ENCODE data around the gene VAT1L. TPM values are rescaled to one million over a fixed set of nuclear protein-coding genes. Genes with fewer than 3 reads are reported as not detected.

The VAT1L gene
- total RNA-seq, 1 donor from 2014 or later, result 6.4 TPM

DNA sequence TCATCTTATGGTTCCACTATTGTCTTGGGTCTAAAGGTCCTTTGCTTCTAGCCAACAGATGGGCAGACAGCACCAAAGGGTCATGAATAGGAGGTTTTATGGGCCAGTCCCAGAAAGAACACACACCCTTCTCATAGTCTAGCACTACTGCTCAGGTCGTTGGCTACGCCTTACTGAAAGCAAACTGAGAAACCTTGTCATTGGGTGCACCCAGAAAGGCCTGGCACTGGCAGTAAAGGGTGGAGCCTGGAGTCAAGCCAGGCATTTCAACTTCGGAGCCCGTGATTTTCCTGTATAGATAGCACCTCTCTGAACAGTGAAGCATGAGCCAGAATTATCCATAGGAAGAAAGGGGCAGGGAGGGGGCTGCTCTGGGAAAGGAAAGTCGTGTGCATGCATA is 74.9 kb downstream of the VAT1L start:
- H3K27me3 ChIP-seq, result no peaks in the 10 kb centered on the region
- intact Hi-C loops (cut with DNase I), result no loop called here
- H3K4me3 ChIP-seq, result no peak overlapping the region
- no peak overlapping the region for H3K27ac ChIP-seq
- H3K9me3 ChIP-seq, result no peaks in the 10 kb centered on the region
- DNase-seq (ENCODE audit: extremely low spot score in 2 of 2), result no peak
- H3K36me3 ChIP-seq, result no peaks in the 10 kb centered on the region
- TF ChIP-seq, protein P1, sequence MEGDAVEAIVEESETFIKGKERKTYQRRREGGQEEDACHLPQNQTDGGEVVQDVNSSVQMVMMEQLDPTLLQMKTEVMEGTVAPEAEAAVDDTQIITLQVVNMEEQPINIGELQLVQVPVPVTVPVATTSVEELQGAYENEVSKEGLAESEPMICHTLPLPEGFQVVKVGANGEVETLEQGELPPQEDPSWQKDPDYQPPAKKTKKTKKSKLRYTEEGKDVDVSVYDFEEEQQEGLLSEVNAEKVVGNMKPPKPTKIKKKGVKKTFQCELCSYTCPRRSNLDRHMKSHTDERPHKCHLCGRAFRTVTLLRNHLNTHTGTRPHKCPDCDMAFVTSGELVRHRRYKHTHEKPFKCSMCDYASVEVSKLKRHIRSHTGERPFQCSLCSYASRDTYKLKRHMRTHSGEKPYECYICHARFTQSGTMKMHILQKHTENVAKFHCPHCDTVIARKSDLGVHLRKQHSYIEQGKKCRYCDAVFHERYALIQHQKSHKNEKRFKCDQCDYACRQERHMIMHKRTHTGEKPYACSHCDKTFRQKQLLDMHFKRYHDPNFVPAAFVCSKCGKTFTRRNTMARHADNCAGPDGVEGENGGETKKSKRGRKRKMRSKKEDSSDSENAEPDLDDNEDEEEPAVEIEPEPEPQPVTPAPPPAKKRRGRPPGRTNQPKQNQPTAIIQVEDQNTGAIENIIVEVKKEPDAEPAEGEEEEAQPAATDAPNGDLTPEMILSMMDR (IDR thresholded peaks at IDR 0.05), result no peak
- TF ChIP-seq POLR2AphosphoS5 (IDR thresholded peaks at IDR 0.05; ENCODE audit: insufficient read depth in 1 of 2, low read depth in 1 of 2) (no peak), POLR2A (IDR thresholded peaks at IDR 0.05) (no peak)
- no peaks in the 10 kb centered on the region for H3K4me1 ChIP-seq

DNA sequence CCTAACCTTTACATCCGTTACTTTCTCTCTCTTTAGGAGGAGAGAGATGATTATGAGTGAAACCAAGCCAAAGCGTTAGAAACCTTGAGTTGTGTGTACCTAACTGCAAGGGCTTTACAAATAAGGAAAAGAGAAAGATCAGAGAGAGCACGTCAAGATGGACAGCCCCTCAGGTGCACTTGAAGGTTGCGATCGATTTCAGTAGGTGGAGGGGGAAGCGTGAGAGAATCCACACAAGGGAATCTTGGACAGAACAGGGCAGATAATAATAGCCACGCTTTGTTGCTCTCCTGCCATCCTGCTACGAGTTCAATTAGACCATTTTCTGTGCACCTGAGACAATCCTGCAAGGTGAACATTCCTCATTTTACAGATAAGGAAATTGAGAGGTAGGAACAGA is 78.4 kb downstream of the VAT1L start:
- DNase-seq (ENCODE audit: extremely low spot score in 2 of 2), result no peak
- H3K4me3 ChIP-seq, result no peak overlapping the region
- no peak overlapping the region for H3K27ac ChIP-seq
- H3K9me3 ChIP-seq, result no peaks in the 10 kb centered on the region
- intact Hi-C loops (cut with DNase I), result no loop called here
- H3K36me3 ChIP-seq, result no peaks in the 10 kb centered on the region
- peaks cover 8% of the 10 kb centered on the region for H3K4me1 ChIP-seq
- TF ChIP-seq POLR2AphosphoS5 (IDR thresholded peaks at IDR 0.05; ENCODE audit: insufficient read depth in 1 of 2, low read depth in 1 of 2) (no peak), POLR2A (IDR thresholded peaks at IDR 0.05) (no peak)
- TF ChIP-seq, protein P1 (IDR thresholded peaks at IDR 0.05), result no peak
- no peaks in the 10 kb centered on the region for H3K27me3 ChIP-seq

DNA sequence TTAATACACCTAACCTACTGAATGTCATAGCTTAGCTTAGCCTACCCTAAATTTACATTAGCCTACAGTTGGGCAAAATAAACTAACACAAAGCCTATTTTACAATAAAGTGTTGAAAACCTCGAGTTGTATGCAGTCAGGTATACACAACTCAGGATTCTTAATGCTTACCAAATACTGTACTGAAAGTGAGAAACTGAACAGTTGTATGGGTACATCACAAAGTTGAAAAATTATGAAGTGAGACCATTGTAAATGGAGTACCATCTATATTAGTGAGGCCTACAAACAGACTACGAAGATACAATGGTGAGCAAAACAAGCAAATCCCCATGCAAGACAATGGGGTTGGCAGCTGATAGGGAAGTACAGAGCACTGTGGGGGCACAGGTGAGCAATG is 79.7 kb downstream of the VAT1L start:
- Histone ChIP-seq H3K4me3 (no peak overlapping the region), H3K4me1 (peaks cover 8% of the 10 kb centered on the region), H3K27ac (no peak overlapping the region), H3K36me3 (no peaks in the 10 kb centered on the region), H3K9me3 (no peaks in the 10 kb centered on the region), H3K27me3 (no peaks in the 10 kb centered on the region)
- DNase-seq (ENCODE audit: extremely low spot score in 2 of 2), result no peak
- intact Hi-C loops (cut with DNase I), result no loop called here
- TF ChIP-seq POLR2A (IDR thresholded peaks at IDR 0.05) (no peak), POLR2AphosphoS5 (IDR thresholded peaks at IDR 0.05; ENCODE audit: insufficient read depth in 1 of 2, low read depth in 1 of 2) (no peak)

DNA sequence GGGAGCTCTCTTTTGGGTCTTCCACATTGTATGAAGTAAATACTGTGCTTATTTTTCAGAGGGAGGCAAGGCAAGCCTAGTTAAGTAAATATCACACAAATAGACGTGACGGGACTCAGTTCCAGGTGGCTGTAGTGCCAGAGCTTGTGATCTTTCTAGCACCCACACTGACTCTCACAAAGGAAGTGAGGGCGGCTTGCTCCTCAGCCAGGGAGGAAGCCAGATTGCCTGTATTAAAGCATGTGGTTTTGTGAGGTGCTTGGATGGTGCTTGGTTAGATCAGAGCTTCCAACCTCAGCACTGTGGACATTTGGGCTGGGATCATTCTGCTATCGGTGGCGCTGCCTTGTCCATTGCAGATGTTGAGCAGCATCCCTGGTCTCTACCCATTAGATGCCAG is 80.1 kb downstream of the VAT1L start:
- no peak for TF ChIP-seq POLR2A (IDR thresholded peaks at IDR 0.05)
- TF ChIP-seq, protein P1 (IDR thresholded peaks at IDR 0.05), result no peak
- no peak for TF ChIP-seq POLR2AphosphoS5 (IDR thresholded peaks at IDR 0.05; ENCODE audit: insufficient read depth in 1 of 2, low read depth in 1 of 2)
- no peak for DNase-seq (ENCODE audit: extremely low spot score in 2 of 2)
- Histone ChIP-seq H3K4me3 (no peak overlapping the region), H3K4me1 (peaks cover 8% of the 10 kb centered on the region), H3K9me3 (no peaks in the 10 kb centered on the region), H3K27ac (no peak overlapping the region), H3K36me3 (no peaks in the 10 kb centered on the region), H3K27me3 (no peaks in the 10 kb centered on the region)
- intact Hi-C loops (cut with DNase I), result no loop called here

DNA sequence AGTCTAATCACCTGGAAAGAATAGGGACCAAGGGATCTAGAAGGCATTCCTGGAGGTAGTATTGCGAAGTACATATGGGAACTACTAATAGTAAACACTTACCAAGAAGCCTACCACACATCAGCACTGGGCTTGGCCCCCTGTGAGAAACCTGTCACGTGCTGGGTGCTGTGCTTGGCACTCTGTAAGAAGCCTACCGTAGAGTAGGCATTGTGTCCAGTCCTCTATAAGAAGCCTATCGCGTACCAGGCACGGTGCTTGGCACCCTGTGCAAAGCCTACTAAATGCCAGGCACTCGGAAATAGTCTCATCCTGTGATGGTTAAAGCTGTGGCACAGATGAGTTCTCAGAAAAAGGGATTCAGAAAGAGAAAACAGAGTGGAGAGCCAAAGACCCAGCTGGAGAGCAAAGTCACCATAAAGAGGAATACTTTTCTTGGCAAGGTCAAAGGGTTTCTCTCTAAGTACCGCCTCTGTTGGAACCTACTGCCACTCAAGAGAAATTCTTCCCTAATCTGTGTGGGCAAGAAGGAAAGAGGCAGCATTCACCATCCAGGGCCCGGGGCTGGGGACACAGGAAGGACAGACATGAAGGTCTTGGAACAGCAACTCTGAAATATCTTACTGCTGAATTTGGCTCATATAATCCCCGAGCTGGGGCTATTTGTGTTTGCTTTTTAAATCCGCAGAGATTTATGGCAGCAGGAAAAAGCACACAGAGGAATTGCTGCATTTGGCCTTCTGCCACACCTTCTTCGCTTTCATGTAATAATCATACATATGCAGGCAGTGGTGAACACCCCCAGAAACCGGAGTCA is 81.8 kb downstream of the VAT1L start:
- intact Hi-C loops (cut with DNase I), result no loop called here
- H3K27ac ChIP-seq, result no peak overlapping the region
- H3K4me3 ChIP-seq, result no peak overlapping the region
- no peaks in the 10 kb centered on the region for H3K9me3 ChIP-seq
- no peak for DNase-seq (ENCODE audit: extremely low spot score in 2 of 2)
- H3K36me3 ChIP-seq, result no peaks in the 10 kb centered on the region
- H3K4me1 ChIP-seq, result peaks cover 8% of the 10 kb centered on the region
- no peak for TF ChIP-seq POLR2AphosphoS5 (IDR thresholded peaks at IDR 0.05; ENCODE audit: insufficient read depth in 1 of 2, low read depth in 1 of 2)
- no peak for TF ChIP-seq POLR2A (IDR thresholded peaks at IDR 0.05)
- TF ChIP-seq, protein P1 (IDR thresholded peaks at IDR 0.05), result no peak
- H3K27me3 ChIP-seq, result no peaks in the 10 kb centered on the region

All from vagina (tissue), 2 donors.